T-helper 2 cell treated with Interferon-gamma antibody and Interleukin-4, amounts not matched to agents 100 ng/mL and 5 ng/mL, for 36 hours (primary cell): ENCODE measurements around the gene CRTC1. TPM values are rescaled to one million over a fixed set of nuclear protein-coding genes. Genes with fewer than 3 reads are reported as not detected.
"Not testable (repeated sequence)": the region's sequence is repeated elsewhere in the genome, so short reads cannot be mapped to it uniquely, and the experiment has no call there.

Experiments
- intact Hi-C: fragments of 100-400 bp; cut with micrococcal nuclease; formaldehyde crosslinking; loops from one replicate; pipeline ENCODE4 v1.15.1; 2023
- total RNA-seq: library from RNA; stranded (reverse); gene quantifications from 2 replicates; pipeline ENCODE4 v1.2.3, GENCODE V29; 2022

The CRTC1 gene
- total RNA-seq, 1 donor from 2014 or later = 8.2 TPM

GRCh38 chr19:18723871-18724377 is 40.4 kb downstream of the CRTC1 start:
- intact Hi-C loops = no loop called here

- intact Hi-C loops = no loop called here
These were observed 42.6 kb downstream of the CRTC1 start for GRCh38 chr19:18725841-18726770.

- intact Hi-C loops = no loop called here
These were observed 43.4 kb downstream of the CRTC1 start for GRCh38 chr19:18726846-18727245.

GRCh38 chr19:18727602-18728001 is 44.1 kb downstream of the CRTC1 start:
- intact Hi-C loops = not testable (repeated sequence)

- intact Hi-C loops = no loop called here
These were observed 46.6 kb downstream of the CRTC1 start for GRCh38 chr19:18729933-18730530.

GRCh38 chr19:18730885-18731513 is 47.5 kb downstream of the CRTC1 start:
- intact Hi-C loops = no loop called here

- intact Hi-C loops = no loop called here
These were observed 48.1 kb downstream of the CRTC1 start for GRCh38 chr19:18731562-18732008.

GRCh38 chr19:18733196-18733647 is 49.7 kb downstream of the CRTC1 start:
- intact Hi-C loops = no loop called here

- intact Hi-C loops = not testable (repeated sequence)
These were observed 50.4 kb downstream of the CRTC1 start for GRCh38 chr19:18733762-18734332.

GRCh38 chr19:18735324-18735723 is 51.8 kb downstream of the CRTC1 start:
- intact Hi-C loops = no loop called here

GRCh38 chr19:18735752-18736151 is 52.3 kb downstream of the CRTC1 start:
- intact Hi-C loops = no loop called here

GRCh38 chr19:18736415-18737336 is 53.2 kb downstream of the CRTC1 start:
- intact Hi-C loops = no loop called here

- intact Hi-C loops = no loop called here
These were observed 54.0 kb downstream of the CRTC1 start for GRCh38 chr19:18737337-18737953.

GRCh38 chr19:18737954-18738351 is 54.5 kb downstream of the CRTC1 start:
- intact Hi-C loops = no loop called here

- intact Hi-C loops = no loop called here
These were observed 55.6 kb downstream of the CRTC1 start for GRCh38 chr19:18738961-18739690.

- intact Hi-C loops = no loop called here
These were observed 57.9 kb downstream of the CRTC1 start for GRCh38 chr19:18741124-18742121.

- intact Hi-C loops = no loop called here
These were observed 58.8 kb downstream of the CRTC1 start for GRCh38 chr19:18742324-18742723.
